OCI-LY7 (cell line): ENCODE results near the gene CCL1. TPM values are rescaled to one million over a fixed set of nuclear protein-coding genes. Genes with fewer than 3 reads are reported as not detected.
A peak's percentile ranks its signal among the peaks of the same experiment; 100 is the strongest.

Experiments
- BruUV-seq: library from RNA; stranded (reverse); fragments of 400-500 nt; replicated peaks from 2 replicates; lab custom pipeline; 2021; lab: Mats Ljungman, UMichigan
- CTCF ChIA-PET: fragments of 300-600 bp; sonication (Branson Sonifier 250); formaldehyde crosslinking; loops from one replicate; lab custom pipeline; 2022; ENCODE audit warnings: antibody characterized with exemption; ENCODE audit not compliant: unreplicated experiment; lab: Charles Lee
- POLR2A ChIA-PET: fragments of 300-600 bp; sonication (Branson Sonifier 250); formaldehyde crosslinking; loops from one replicate; lab custom pipeline; 2022; ENCODE audit warnings: antibody characterized with exemption; lab: Charles Lee
- DNase-seq: peaks from one replicate; pipeline ENCODE4 v3.0.0-alpha.2; 2015; ENCODE audit warnings: low spot score
- H2AFZ ChIP-seq: fragments of 200-600 bp; sonication (generic), shearing (Covaris generic); 2 replicates; pipeline ENCODE4 v1.6.1; 2014; ENCODE audit warnings: mild to moderate bottlenecking, antibody characterized with exemption, low read length, moderate library complexity
- H3K27ac ChIP-seq: fragments of 200-600 bp; sonication (generic); 2 replicates; pipeline ENCODE4 v1.5.1; 2014; ENCODE audit warnings: mixed run types, low read depth, mild to moderate bottlenecking, moderate library complexity, low read length, inconsistent platforms; ENCODE audit not compliant: poor library complexity, severe bottlenecking
- H3K36me3 ChIP-seq: fragments of 200-600 bp; sonication (generic); 2 replicates; pipeline ENCODE4 v1.6.1; 2014; ENCODE audit warnings: mild to moderate bottlenecking, antibody characterized with exemption, low read length, moderate library complexity, mixed read lengths; ENCODE audit not compliant: insufficient read depth
- H3K4me1 ChIP-seq: fragments of 200-600 bp; sonication (generic); 2 replicates; pipeline ENCODE4 v1.5.1; 2014; ENCODE audit warnings: mild to moderate bottlenecking, low read length; ENCODE audit not compliant: insufficient read depth, poor library complexity, severe bottlenecking
- H3K4me2 ChIP-seq: fragments of 200-600 bp; sonication (generic); 2 replicates; pipeline ENCODE4 v1.6.1; 2014; ENCODE audit warnings: mild to moderate bottlenecking, low read length
- H3K4me3 ChIP-seq: fragments of 200-600 bp; sonication (generic); 2 replicates; pipeline ENCODE4 v1.5.1; 2014; ENCODE audit warnings: mild to moderate bottlenecking, low read depth, low read length; ENCODE audit not compliant: poor library complexity, severe bottlenecking
- H3K79me2 ChIP-seq: fragments of 200-600 bp; sonication (generic); 2 replicates; pipeline ENCODE4 v1.6.1; 2016; ENCODE audit warnings: low read depth, mild to moderate bottlenecking, low read length, moderate library complexity, mixed read lengths; ENCODE audit not compliant: insufficient read depth
- H3K9me2 ChIP-seq: fragments of 200-600 bp; sonication (generic); 2 replicates; pipeline ENCODE4 v1.6.1; 2016; ENCODE audit warnings: mild to moderate bottlenecking, low read length, mixed read lengths; ENCODE audit not compliant: insufficient read depth
- H3K9me3 ChIP-seq: fragments of 200-600 bp; sonication (generic); 2 replicates; pipeline ENCODE4 v1.6.1; 2014; ENCODE audit warnings: mild to moderate bottlenecking, mixed run types, low read length, mixed read lengths
- H4K20me1 ChIP-seq: fragments of 200-600 bp; sonication (generic); 2 replicates; pipeline ENCODE4 v1.6.1; 2014; ENCODE audit warnings: mild to moderate bottlenecking, antibody characterized with exemption, low read length, moderate library complexity, mixed read lengths; ENCODE audit not compliant: insufficient read depth
- CTCF ChIP-seq: fragments of 200-600 bp; sonication (generic); conservative IDR thresholded peaks from 2 replicates; pipeline ENCODE4 v1.5.1; 2014; ENCODE audit warnings: mild to moderate bottlenecking, antibody characterized with exemption, low read length, moderate library complexity, mixed read lengths
- EZH2phosphoT487 ChIP-seq: fragments of 200-600 bp; sonication (generic); IDR thresholded peaks from 2 replicates; pipeline ENCODE4 v1.6.1; 2018; ENCODE audit warnings: low read depth, borderline replicate concordance, mild to moderate bottlenecking, mixed run types, antibody characterized with exemption, low read length, moderate library complexity, mixed read lengths
- intact Hi-C: fragments of 100-400 bp; cut with micrococcal nuclease; formaldehyde crosslinking; loops from one replicate; pipeline ENCODE4 v1.10.0; 2022; ENCODE audit not compliant: unreplicated experiment
- total RNA-seq, 2 experiments: library from RNA; depleted of rRNA in 1 of 2; stranded (reverse); fragments of >200 nt in 1 of 2; shearing (Covaris generic) in 1 of 2; gene quantifications; 2 replicates each; pipeline ENCODE4 v1.2.3, GENCODE V29; 2014 to 2022

The CCL1 gene
- total RNA-seq, 2 experiments from 2014 or later: not detected

DNA sequence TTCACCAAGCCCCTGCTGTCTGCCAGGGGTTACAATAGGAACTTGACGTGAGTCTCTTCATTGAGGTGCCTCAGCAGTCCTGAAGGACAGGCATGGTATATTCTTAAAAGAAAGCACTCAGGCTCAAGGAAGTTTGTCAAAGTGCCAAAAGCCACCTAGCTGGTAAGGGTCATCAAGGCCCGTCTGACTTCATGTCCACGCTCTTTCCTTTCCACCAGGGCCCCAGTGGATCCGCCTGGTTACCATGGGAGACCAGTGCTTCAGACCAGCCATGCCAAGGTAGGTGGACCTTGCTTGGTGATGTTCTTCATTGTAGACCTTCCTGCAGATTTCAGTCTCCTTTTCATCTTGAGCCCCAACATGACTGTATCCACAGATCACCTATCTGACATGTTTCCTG lies 27.6 kb upstream of the CCL1 start:
- Histone ChIP-seq H2AFZ (peak overlapping the region; percentile 33; the same call in 1 of the 2 replicates), H4K20me1 (no peaks in the 10 kb centered on the region), H3K36me3 (no peaks in the 10 kb centered on the region), H3K4me1 (peaks cover 85% of the 10 kb centered on the region), H3K4me2 (peak overlapping the region; percentile 53), H3K79me2 (no peaks in the 10 kb centered on the region), H3K9me3 (no peaks in the 10 kb centered on the region), H3K4me3 (no peak overlapping the region), H3K27ac (no peak overlapping the region), H3K9me2 (no peaks in the 10 kb centered on the region)
- intact Hi-C loops: no loop called here
- no peak for TF ChIP-seq CTCF
- no peak for TF ChIP-seq EZH2phosphoT487
- no TSS peak for BruUV-seq
- CTCF ChIA-PET: interaction anchor here (1.7 kb wide), 1 partner anchor 9 kb away, joined by 7 read pairs; no protein-coding TSS in a partner anchor
- POLR2A ChIA-PET: no interaction called here
- DNase-seq: no peak

- peak overlapping the region; percentile 76 for H2AFZ ChIP-seq
- no TSS peak for BruUV-seq
- ChIA-PET CTCF (interaction anchor here (0.9 to 1.7 kb wide), 2 partner anchors 10 to 27 kb away, joined by 3 to 7 read pairs; no protein-coding TSS in a partner anchor), POLR2A (interaction anchor here (1.2 to 2.3 kb wide), 2 partner anchors 10 to 28 kb away, joined by 4 to 10 read pairs; no protein-coding TSS in a partner anchor)
- H3K4me3 ChIP-seq: no peak overlapping the region
- peak; percentile 32 for DNase-seq
- intact Hi-C loops: no loop called here
- H3K9me3 ChIP-seq: no peaks in the 10 kb centered on the region
- TF ChIP-seq CTCF (no peak), EZH2phosphoT487 (no peak)
- H3K79me2 ChIP-seq: no peaks in the 10 kb centered on the region
- H3K27ac ChIP-seq: no peak overlapping the region
- peaks cover 83% of the 10 kb centered on the region for H3K4me1 ChIP-seq
- H3K9me2 ChIP-seq: no peaks in the 10 kb centered on the region
- no peaks in the 10 kb centered on the region for H3K36me3 ChIP-seq
- H4K20me1 ChIP-seq: no peaks in the 10 kb centered on the region
- H3K4me2 ChIP-seq: peak overlapping the region; percentile 46
Observed at GRCh38 chr17:34389126-34389750, 26.2 kb upstream of the CCL1 start.

GRCh38 chr17:34387566-34387965 lies 24.5 kb upstream of the CCL1 start:
- H2AFZ ChIP-seq: peak overlapping the region; percentile 68
- peak overlapping the region; percentile 8 for H3K4me3 ChIP-seq
- BruUV-seq: no TSS peak
- no peak for TF ChIP-seq EZH2phosphoT487
- no peak for TF ChIP-seq CTCF
- H3K4me1 ChIP-seq: peaks cover 81% of the 10 kb centered on the region
- H3K27ac ChIP-seq: peak overlapping the region; percentile 58
- H3K9me2 ChIP-seq: no peaks in the 10 kb centered on the region
- peak overlapping the region; percentile 56 for H3K4me2 ChIP-seq
- H3K36me3 ChIP-seq: no peaks in the 10 kb centered on the region
- no peak for DNase-seq
- H4K20me1 ChIP-seq: no peaks in the 10 kb centered on the region
- intact Hi-C loops: no loop called here
- ChIA-PET POLR2A (interaction anchor here (0.6 to 2.3 kb wide), 6 partner anchors 8 to 30 kb away, joined by 3 to 10 read pairs (median 3); no protein-coding TSS in a partner anchor), CTCF (interaction anchor here (1.1 kb wide), 1 partner anchor 25 kb away, joined by 6 read pairs; the partner anchor contains the start of gene CCL1)
- no peaks in the 10 kb centered on the region for H3K79me2 ChIP-seq
- H3K9me3 ChIP-seq: no peaks in the 10 kb centered on the region
